GM12878 (cell line): ENCODE results near the gene BIN1.

ENCODE experiments used
- BCL3 ChIP-seq: IDR thresholded peaks from 2 replicates; pipeline ENCODE4 v1.6.1; 2011; ENCODE audit warnings: borderline replicate concordance, low read depth, mild to moderate bottlenecking, moderate library complexity, low read length; ENCODE audit not compliant: insufficient read depth, poor library complexity, severe bottlenecking
- CBX5 ChIP-seq: sonication (generic); IDR thresholded peaks from 2 replicates; pipeline ENCODE4 v1.6.1; 2016; ENCODE audit warnings: low read depth, moderate library complexity, mild to moderate bottlenecking, inconsistent platforms
- CHD1 ChIP-seq: IDR thresholded peaks from 2 replicates; pipeline ENCODE4 v1.6.1; 2012; ENCODE audit warnings: low read depth, low read length, improper control_type of control experiment
- CTCF ChIP-seq, 3 experiments: IDR thresholded peaks in 2 of 3; conservative IDR thresholded peaks in 1 of 3; 2 replicates each; pipeline ENCODE4 v1.5.1; 2011; ENCODE audit warnings: low read depth in 3 of 3, low read length in 3 of 3, mild to moderate bottlenecking in 3 of 3, control low read depth in 2 of 3, moderate library complexity in 2 of 3, inconsistent platforms in 1 of 3, mixed read lengths in 1 of 3; ENCODE audit not compliant: control insufficient read depth in 2 of 3, insufficient read depth in 1 of 3; ENCODE audit errors: extremely low read depth in 1 of 3
- EZH2 ChIP-seq: IDR thresholded peaks from 2 replicates; pipeline ENCODE4 v1.6.1; 2012; ENCODE audit warnings: low read depth, mild to moderate bottlenecking, control low read depth, inconsistent platforms, low read length, borderline replicate concordance; ENCODE audit not compliant: control insufficient read depth
- POLR2AphosphoS5 ChIP-seq: IDR thresholded peaks from 2 replicates; pipeline ENCODE4 v1.6.1; 2011; ENCODE audit warnings: mild to moderate bottlenecking, low read length, inconsistent platforms
- SIN3A ChIP-seq: IDR thresholded peaks from 2 replicates; pipeline ENCODE4 v1.6.1; 2012; ENCODE audit warnings: low read depth, low read length, improper control_type of control experiment
- SP1 ChIP-seq: IDR thresholded peaks from one replicate; pipeline ENCODE4 v1.6.1; 2011; ENCODE audit warnings: low read depth, low read length
- ZBTB33 ChIP-seq: fragments of 450-650 bp; IDR thresholded peaks from 2 replicates; pipeline ENCODE4 v1.6.1; 2017; ENCODE audit warnings: mild to moderate bottlenecking
- ZNF384 ChIP-seq: IDR thresholded peaks from 2 replicates; pipeline ENCODE4 v1.6.1; 2012; ENCODE audit warnings: low read depth, mild to moderate bottlenecking, low read length, improper control_type of control experiment, borderline replicate concordance

- TF ChIP-seq CBX5 (no peak), SIN3A (no peak), ZBTB33 (no peak), ZNF384 (no peak), CTCF (IDR thresholded peaks at IDR 0.05 in 2 of 3, conservative IDR thresholded peaks at IDR 0.05 in 1 of 3; ENCODE audit: control insufficient read depth in 2 of 3, extremely low read depth in 1 of 3, insufficient read depth in 1 of 3, low read depth in 3 of 3, low read length in 3 of 3) (no peak), SP1 (no peak), BCL3 (no peak), CHD1 (no peak), EZH2 (no peak), POLR2AphosphoS5 (no peak)
Observed at GRCh38 chr2:127048969-127049897, 57.7 kb downstream of the BIN1 start.
